Measurements from ENCODE around the gene GADD45G. TPM values are rescaled to one million over a fixed set of nuclear protein-coding genes. Genes with fewer than 3 reads are reported as not detected.

The GADD45G gene, protein sequence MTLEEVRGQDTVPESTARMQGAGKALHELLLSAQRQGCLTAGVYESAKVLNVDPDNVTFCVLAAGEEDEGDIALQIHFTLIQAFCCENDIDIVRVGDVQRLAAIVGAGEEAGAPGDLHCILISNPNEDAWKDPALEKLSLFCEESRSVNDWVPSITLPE
- 0.15 to 0.50 TPM (median 0.25 TPM) in 5 replicates for total RNA-seq (2022; extraction: Qiagen RNA extraction; ENCODE audit: low read depth)

GRCh38 chr9:89604729-89605464, at the start of gene GADD45G:
Gene GADD45G (plus strand): TSS chr9:89605012. CDS start chr9:89605122, 110 bp downstream.

Other genes with a start within 250 kb of the GADD45G start
- gene SEMA4D, start 106.9 kb upstream of the GADD45G start, total RNA-seq (2022; extraction: Qiagen RNA extraction; ENCODE audit: low read depth) = 3.8 to 6.7 TPM (median 4.9 TPM) in 5 replicates

Measured in A549 treated with RU486 at 1 μM for 4 hours (cell line).